Activated CD4-positive, alpha-beta T cell treated with anti-CD3 and anti-CD28 coated beads, Interleukin-10, Interleukin-2, amounts not matched to agents 100 ng/mL and 50 ng/mL, durations not matched to agents 16 hours and 8 hours (primary cell): Measurements from ENCODE around the gene TSEN15.
"Not testable (repeated sequence)": the region's sequence is repeated elsewhere in the genome, so short reads cannot be mapped to it uniquely, and the experiment has no call there.

Experiments used
- DNase-seq: peaks from one replicate; pipeline ENCODE4 v3.0.0-alpha.2; 2020

The TSEN15 gene

DNA sequence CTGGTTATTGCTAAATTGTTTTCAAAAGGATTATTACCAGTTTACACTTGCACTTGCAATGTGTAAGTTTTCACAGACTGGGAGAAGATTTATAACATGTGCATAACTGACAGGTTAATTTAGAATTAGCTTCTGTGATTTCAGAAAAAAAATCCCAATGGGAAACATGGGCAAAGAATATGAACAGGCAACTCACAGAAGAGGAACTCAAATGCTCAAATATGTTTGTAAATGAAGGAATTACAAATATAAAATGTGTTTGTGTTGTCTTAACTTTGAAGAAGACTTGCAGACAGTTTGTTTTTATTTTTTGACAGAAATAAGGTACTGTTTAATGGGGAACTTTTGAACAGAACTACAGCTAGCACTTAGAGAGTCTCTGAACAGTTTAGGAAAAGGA is 8.4 kb downstream of the TSEN15 start:
- no peak for DNase-seq

DNA sequence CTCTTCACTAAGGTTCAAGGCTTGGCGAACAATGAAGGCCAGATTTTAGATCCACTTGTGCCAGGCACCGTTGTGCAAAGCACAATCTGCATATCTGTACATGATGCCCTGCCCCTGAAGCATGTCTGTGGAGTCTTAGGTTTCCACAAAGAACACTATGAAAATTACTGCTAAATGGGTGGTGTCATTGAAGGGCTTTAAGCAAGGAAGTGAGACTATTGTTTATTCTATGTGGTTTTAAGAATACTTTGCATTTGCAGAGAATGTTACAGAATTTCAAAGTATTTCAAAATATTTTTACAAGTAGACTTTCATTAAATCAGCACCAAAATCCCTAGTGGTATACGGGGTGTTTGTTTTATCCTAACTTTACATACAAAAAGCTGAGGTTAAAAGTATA is 8.8 kb downstream of the TSEN15 start:
- DNase-seq, result no peak

DNA sequence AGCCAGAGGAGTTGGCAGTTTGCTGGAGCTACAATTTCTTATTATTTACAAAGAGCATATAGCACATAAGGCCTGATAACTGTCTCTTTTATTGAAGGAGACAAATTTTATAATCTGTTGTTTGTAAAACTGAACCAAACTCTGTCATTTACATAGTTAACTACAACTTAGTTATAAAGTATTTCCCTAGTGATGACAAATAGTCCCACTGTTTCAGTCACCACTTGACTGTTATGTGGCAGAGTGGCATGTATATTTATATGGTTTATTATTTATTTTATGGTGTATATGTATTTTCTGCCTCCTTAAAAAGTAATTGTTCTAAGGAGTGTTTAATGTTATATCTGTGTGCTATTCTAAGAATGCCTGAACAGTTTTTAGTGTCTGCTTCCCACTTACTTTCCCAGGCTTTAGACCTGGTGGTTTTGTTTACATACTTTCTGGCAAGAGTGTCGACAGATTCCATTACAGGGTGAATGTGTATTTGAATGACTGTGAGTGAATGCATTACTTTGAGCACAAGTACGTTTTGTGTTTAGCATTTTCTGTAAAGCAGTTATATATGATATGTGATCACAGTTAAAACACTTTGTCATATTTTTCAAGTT is 10.0 kb downstream of the TSEN15 start:
- no peak for DNase-seq

DNA sequence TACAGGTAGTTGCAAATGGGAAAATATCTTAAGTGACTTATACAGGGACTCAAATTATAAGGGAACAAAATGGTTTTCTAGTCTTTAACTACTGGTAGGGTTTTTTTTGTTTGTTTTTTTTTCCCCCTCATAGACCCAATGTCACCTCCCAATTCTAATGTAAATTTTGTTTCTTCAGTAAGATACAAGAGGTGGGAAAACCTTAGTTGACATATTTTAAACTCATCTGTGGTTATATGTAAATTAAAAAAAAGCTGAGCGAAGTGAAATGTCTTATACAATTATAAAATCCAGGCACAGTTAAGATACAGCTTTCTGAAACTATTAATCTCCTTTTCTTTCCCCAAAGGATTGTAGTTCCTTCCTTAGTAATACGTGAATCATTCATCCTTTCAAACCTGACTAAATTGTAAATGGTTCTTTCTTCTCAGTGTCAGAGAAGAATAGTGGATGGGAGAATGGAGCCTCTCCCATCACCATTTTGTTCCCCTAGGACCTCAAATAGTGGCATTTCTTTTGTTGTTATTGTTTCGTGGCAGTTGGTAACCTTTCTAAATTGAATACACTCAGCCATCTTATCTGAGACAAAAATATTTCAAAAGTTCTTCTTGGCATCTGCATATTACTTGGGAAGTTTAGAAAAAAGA is 11.2 kb downstream of the TSEN15 start:
- no peak for DNase-seq

DNA sequence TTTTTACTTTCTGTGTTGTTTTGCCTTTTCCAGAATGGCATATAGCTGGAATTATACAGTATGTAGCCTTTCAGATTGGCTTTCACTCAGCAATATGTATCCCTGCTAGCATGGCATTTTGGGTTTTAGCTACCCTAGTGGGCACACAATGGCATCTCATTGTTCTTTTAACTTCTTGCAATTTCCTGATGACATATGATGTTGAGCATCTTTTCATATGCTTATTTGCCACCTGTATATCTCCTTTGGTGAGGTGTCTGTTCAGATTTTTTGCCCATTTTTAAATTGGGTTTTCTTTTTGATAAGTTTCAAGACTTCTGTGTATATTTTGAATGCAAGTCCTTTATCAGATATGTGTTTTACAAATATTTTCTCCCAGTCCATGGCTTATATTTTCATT is 14.0 kb downstream of the TSEN15 start:
- no peak for DNase-seq

DNA sequence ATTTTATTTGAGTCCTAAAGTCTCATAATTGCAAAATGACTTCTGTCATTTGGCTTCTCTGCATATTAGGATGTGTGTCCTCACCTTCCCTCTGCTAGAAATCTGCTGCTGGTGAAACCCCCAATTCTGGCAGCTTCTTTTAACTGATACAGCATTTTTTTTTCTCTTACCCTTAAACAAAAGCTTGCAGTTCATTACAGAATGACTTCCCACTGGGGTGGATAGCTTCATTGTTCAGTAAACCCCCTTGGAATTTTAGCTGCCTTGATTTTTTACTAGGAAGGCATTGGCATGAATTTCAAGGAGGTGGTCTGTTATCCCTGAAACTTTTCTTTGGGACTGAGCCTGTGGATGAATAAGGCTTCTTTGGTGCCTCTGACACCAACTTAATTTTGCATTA is 16.8 kb downstream of the TSEN15 start:
- no peak for DNase-seq

DNA sequence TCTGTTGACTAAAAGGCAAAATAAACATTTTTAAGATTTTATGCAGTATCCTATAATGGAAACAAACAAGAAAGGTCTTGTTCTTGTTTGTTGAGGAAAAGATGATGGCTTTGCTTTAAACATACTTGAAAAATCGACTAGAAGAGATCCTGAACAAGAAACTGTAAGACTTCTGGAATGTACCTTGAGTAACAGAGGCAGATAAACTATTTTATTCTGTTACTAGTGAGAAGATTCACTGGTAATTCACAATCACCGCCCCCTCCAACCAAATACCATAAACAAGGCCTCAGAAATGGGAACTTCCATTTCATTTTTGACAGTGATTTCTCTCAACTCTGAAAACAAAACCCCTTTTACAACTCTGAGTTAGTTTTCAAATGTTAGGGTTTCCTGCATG is 18.1 kb downstream of the TSEN15 start:
- no peak for DNase-seq

DNA sequence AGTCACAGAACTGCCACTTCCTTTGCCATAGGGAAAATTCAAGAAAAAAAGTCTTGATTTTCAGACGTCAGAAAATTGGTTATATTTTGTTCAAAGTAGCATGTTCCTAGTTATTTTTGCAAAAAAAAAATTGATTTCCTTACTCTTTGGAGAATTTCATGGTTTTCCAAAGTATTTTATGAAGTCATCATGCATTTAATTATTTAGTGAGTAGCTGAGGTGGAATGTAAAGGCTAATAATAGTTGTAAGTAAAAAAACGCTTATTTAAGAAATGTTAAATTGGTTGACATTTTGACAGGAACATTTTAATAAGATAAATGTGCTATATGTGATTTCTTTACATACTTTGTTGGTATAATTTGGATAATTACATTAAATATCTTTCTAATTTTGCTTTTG is 20.8 kb downstream of the TSEN15 start:
- no peak for DNase-seq

DNA sequence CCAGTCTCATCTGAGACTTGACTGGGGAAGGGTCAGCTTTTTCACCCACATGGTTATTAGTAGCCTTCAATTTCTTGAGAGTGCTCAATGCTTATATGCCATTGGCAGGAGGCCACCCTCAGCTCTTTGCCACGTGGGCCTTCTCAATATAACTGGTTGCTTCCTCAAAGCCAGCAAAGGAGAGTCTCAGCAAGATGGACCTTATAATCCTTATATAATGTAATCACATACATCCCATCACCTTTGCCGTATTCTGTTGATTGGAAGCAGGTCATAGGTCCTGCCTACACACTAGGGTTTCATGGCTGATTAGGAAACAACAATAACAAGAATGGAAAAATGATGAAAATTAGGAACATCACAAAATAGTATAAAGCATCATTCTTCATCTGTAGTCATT is 22.9 kb downstream of the TSEN15 start:
- no peak for DNase-seq

DNA sequence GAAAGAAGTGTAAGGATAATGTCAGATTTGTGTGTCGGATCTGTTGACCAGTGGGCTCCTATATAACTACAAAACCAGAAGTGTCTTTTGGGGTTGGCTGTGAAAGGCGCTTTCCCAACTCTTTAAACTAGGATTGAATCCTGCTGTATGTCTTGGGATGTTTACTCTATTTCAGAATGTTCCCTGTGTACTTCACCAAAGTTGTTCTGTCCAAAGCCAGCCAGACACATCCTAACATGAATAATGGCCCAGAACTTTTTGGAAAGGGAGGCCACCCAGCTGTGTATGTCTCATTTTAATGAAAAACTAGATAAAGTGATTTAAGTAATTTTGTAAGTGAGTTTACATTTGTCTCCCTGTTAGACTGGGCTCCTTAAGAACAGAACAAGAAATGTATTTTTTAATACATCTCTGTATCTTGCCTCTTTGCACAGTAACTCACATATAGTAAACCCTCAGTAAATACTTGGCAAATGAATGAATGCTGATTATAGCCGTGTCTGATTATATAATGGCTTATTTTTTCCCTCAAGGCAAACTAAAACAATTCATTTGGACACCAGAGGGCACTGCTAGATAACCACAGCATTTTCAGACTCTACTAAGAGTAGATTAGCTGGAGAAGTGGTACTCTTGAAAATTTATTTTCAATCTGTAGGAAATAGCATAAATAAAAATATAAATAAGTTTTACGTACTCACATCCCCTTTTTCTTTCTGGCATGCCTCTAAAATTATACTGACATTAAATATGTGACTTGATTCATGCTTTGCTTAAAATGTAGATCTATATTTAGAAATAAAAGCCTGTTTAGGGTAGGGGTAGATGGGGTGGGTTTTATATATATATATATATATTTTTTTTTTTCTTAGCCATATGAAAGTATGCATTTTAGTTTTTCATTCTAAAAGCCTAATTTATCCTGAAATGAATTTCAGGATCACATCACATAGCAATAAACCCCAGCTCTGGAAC is 23.8 kb downstream of the TSEN15 start:
- DNase-seq, result peak; percentile 56

DNA sequence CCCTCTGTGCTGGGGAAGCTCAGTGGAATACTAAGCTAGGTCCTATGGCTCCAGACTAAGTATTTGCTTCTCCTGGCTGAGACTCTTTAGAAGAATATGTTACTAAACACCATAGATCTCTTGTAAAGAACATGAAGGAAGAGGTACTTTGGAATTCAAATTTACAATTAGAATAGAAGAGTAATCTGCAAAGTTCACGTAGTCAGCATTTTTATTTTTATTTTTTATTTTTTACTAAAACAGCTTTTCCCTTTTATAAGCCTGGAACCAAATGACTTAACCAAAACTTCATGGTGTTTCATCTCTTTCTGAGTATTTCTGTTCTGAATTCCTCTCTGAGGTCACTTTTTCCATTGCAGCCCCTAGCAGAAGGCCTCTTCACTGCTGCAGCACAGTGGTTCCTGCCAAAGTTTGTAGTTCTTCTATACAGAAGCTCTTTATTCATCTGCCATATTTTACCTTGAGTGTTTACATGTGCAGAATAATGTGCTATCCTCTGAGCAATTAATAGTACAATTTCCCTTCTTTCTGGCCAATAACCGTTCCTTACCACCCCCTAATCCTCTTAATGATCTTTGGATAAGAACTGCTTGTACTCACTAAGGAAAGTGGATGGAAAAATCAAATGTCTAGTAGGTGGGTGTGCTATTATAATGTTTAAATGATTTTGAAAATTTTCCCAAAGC is 27.2 kb downstream of the TSEN15 start:
- DNase-seq, result peak; percentile 19

DNA sequence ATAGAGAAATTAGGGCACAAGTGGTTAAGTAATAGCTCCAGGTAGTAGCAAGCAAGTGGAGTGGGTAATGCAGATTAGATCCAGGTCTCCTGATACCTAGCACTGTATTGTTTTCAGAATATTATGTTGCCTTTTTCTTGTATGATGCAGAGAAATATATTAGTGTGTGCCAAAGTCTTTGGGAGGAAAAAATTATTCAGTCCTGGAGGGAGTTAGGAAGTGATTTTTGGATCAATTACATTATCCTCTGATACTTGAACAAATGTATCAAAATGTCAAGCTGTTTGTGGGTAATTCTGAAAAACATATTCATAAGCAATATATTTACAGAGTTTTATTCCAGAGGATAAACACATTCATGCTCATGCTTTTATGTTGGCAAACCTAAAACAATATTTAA is 28.8 kb downstream of the TSEN15 start:
- DNase-seq, result no peak

DNA sequence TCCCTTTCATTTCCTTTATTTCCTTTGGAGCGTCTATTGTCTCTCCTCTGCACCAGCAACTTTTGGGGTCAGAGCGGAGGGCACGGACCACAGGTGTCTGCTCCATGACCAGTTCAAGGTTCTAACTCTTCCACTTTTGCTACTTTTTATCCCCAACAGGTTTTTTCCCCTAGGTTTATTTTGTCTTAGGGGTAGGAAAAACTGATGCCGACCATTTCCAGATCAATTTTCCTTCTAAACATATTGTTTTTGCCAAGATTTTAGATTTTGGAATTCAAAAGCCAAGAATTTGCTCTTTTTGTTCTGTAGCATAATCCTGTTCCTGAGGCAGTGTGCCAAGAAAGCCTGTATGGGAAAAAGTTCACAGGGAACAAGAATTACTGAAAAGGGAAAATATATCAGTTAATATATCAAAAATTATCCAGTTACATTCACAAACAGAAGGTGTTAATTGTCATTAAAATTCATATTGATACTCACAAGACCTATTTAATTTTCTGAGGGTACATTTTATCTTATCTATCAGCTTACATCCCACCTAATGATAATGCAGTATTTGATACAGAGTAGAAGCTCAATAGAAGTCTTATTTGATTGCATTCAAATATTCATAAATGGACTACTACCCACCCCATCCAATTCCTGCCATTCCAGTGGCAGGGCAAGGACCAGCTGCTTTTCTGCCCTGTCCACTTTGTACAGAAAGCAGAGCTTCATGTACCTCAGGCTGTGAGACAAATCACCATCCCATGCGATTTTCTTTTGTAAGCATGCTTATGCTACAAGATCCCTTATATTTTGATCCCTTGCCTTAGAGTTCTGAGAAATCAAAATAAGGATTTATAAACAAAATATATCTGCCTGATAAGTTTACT is 31.2 kb downstream of the TSEN15 start:
- DNase-seq, result no peak

DNA sequence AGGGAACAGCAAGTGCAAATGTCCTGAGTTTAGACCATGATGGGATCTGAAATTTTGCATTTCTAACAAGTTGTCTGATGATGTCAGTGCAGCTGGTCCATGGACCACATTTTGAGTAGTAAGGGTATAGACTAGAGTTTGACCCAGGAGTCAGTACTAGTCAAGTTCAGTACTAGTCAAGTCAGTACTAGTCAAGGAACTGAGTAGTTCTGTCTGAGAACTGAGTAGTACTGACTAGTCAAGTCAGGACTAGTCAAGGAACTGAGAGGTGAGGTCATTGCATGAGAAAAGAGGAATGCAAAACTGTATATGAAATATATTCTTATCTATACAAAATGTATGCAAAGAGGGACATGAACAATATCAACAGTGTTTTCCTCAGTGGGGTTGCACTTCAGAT is 34.1 kb downstream of the TSEN15 start:
- no peak for DNase-seq

DNA sequence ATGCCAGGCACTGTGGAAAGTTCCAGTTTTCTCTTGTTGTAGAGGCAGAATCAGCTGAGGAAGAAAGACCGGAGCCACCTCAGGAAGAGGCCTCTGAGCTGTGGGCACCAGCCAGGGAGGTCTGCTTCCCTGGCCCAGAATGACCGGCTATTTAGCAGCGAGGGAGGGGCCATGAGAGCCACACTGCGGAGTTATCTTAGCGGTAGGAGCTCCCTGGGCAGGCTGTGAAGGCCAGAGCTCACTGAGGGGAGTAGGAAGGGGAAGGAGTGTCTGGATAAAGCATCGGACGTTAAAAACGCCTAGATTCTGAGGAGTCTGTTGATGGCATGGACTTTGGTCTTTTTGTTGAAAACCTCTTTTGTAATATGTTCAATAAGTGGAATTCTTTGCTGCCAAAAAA is 36.5 kb downstream of the TSEN15 start:
- no peak for DNase-seq

DNA sequence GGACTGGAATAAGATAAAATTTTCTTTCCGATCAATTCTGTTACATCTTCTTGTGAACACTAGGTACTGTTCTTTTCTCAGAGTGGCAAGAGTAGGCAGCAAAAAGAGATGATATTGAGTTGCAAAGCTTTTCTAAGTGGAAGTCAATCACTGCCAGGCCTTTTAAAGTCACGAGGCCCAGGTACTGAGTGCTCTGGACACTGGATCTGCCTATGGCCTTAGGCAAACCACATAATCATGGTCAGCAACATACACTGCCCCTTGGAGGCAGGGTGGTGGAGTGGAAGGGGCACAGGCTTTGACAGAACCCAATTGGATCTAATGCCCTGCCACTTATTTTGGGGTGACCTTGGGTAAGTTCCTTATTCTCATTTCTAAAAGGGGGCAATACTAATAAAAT is 41.5 kb downstream of the TSEN15 start:
- no peak for DNase-seq

DNA sequence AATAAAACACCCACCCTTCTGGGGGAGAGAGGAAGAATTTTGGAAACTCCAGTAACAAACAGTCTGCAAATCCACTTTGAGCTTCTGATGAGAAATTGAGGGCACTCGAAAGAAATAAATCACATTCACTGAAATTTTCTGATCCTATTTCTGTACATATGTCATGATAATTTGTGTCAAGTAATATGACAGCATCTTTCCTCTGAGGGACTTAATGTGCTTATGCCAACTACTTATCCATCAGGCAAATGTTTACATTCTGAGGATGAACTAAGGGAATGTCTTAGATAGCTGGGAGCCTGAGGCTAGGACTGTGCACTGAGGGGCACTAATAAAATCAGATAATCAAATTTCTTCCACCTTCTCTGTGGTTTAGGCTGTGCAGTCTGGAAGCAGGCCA is 44.5 kb downstream of the TSEN15 start:
- DNase-seq, result no peak

DNA sequence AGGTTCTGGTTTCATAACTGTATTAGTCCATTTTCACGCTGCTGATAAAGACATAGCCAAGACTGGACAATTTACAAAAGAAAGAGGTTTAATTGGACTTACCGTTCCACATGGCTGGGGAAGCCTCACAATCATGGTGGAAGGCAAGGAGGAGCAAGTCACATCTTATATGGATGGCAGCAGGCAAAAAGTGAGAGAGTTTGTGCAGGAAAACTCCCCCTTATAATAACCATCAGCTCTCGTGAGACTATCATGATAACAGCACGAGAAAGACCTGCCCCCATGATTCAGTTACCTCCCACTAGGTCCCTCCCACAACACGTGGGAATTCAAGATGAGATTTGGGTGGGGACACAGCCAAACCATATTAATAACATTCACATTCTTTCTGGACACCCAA is 45.0 kb downstream of the TSEN15 start:
- DNase-seq, result not testable (repeated sequence)

DNA sequence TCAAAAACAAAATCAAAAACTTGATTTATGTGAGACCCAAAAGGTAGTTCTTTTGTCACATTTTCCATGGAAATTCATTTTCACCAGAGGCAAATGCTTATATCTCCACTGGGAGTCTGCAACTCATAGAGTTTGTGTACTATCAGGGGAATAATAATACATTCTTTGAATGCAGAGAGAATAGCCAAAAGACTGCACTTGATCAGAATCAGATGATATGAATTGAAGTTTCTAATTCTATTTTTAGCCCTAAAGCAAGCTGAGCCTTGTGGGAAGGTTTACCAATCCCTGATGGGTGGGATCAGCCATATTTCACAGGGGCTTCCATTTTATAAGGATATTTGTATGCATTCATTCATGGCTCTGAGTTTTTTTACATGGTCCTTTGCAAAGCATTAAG is 49.6 kb downstream of the TSEN15 start:
- no peak for DNase-seq

DNA sequence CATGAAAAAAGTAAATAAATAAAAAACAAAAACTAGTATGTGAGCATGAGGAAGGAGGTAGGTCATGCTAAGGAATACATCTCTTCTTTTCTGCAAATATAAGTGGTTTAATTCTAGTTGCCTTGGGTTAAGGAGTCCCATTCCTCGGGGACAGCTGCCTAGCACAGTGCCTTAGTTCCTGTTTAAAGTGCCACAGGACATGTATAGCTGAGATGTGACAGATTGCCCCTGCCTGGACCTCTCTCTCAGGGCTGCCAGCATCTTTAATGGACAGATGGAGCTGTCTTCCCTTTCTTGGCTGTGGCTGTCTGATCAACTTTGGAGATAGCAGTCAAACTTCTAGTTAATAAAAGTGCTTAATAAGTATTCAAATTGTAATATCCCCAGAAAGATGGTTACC is 50.0 kb downstream of the TSEN15 start:
- DNase-seq, result no peak

DNA sequence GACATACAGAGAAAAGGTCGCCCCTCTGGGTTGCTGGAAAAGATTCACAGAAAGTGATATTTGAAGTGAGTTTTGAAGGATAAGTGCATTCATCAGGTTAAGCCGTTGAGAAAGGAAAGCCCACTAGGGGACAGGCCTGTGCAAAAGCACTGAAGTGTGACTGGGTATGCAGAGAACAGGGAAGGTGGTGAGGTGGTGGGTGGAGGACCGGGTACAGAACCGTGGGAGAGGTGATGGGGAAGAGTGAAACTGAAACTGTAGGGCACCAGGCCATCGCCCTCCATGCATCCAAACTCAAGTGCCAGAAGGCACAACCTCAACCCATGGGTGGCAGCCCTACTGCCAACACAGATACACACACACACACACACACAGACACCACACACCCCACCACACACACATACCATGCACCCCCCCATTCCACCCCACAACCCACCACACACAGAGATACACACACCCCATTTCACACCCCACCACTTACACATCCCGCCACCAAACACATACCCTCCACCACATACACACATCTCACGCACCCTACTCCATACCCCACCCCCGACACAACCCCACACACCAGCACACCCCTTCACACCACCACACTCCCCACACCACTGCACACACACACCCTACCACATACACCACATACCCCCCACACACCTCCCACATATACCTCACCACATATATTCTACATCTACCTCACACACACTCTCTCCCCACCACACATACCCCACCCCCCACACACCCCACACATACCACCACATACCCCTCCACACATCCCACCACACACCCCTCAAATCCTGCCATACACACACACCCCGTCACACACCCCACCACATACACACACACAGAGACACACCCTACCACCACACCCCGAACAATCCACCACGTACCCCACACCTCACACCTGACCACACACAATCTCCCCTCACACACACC is 59.0 kb downstream of the TSEN15 start:
- DNase-seq, result peak; percentile 23
